Stimulated activated CD4-positive, alpha-beta T cell treated with anti-CD3 and anti-CD28 coated beads, Interleukin-1b, Interleukin-23, amount 100 ng/mL, for 4 hours (primary cell): Measurements from ENCODE around the gene NCKAP5.

Experiments used
- DNase-seq, 2 donors: peaks; one replicate each; pipeline ENCODE4 v3.0.0-alpha.2; 2020; ENCODE audit warnings: low read depth in 2 of 2

NCKAP5 gene

DNA sequence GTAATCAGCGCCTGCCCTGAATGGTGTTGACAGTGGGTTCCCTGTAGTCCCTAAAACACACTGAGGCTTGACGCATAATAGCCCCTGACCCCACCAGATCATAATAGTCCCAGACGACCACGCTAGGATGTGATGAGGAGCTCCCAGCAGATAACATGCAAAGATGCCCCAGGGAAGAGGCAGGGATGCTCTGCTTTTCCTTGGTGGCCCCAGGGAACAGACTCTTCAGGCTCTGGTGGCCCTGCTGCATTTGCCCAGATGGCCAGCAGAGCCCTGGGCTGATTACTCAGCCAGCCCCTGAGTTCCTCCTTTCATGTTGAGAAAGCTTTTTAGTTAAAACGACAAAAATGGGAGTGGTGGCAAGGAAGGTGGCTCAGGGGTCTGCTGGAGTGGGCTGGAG, 5.9 kb upstream of the NCKAP5 start:
- DNase-seq: no peak

DNA sequence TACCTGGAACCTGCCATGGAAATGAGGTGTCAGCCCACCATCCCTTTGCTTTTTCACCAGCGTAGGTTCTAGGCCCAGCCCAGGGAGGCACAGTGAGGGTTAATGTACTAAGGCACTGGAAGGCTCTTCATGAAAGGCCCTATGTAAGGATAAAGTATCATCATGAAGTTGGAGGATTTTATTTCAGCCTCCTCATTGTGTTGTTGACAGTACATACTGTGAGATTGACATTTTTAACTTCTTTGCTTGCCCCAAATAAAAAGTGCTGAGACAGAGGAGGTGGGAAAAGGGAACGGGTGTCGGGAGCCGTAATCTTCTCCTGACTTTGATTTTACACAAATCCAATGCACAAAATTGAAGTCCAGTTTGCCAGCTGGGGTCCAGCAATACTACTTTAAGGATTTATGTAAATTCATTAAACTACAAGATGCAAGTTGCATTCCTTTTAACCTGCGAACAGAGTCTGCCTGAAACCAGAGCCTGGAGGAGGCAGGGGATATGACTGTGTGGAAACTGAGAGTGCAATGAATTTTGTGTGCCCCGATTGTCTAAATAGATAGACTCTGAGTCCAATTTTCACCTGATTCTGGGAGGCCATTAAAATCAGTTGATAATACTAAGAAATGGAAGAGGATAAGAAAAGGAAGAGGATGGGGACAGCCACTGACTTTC, 5.4 kb upstream of the NCKAP5 start:
- no peak for DNase-seq

DNA sequence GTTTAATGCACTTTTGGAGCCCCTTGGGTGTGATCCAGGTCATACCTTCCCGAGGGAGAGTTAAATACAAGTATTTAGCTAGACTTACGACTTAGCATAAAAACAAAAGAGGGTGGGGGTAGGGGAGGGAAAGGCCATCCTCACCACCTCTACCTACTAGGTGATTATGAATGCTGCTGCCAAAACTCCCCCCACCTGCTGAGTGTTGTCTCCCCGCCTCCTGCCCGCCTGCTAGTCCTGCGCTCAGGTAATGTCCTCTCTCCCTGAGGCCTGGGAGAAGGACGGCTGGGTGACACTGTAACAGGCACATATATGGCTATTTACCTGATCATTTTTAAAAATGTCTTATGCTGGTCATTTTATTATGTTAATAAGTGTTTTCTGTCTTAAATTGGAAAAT, 3.0 kb upstream of the NCKAP5 start:
- no peak for DNase-seq

DNA sequence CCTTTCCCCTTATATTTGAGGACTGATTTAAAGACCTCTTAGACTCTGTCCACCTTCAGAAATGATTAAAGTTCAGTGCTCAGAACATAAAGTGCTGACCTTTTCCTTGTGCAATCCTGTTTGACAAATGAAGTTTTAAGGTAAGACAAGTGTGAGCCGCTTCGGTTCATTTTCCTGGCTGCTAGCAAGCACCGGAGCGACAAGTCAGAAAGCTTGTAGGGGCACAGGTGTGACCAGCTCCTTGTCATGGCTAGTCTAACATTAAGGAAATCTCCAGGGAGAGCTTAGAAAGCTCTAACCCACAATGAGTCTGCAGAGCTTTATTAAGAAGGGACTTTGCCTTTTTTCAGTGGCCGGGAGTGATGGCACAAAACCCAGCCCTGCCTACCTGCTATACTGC, 2.3 kb upstream of the NCKAP5 start:
- no peak for DNase-seq

DNA sequence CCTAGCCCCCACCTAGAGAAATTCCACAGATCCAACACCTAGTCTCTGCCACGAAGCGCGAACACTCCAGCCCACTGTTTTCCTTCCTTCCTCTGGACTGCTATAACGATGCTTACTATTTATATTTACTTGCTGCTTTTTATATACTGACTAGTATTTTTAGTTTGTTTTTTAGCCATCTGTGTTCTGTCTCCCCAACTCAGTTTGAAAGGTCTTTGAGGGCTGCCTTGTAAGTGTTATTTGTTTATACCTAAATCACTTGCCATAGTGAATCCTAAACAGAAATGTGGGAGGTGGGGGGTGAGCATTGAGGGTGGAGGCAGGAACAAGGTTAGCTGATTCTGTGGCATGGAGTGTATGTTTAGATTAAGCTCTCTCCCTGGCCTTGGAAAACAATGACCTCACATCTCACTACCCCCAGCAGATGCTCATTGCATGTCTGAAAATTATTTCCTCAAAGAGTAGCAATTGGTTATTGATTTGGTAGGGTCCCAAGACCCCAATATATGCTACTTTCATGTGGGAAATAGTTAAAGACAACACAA, 1.1 kb upstream of the NCKAP5 start:
- DNase-seq: no peak

DNA sequence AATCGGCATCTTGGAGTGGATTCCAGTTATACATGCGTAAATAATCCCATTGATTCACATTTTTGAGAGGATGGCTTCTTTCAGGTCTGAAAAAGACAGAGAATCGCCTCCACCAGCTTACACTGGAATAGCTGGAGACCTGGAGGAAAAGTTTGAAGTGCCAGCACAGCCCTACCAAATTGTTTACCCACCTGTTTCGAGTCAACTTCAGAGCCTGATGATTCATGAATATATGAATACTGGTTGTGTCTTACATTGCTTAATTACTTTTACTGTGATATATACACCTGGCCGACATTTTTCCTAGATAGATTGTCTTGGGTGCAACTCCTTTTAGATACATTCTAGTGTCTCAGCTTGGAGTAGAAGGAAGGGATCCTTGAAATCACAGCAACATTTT, 335 bp upstream of the NCKAP5 start:
- DNase-seq: no peak

DNA sequence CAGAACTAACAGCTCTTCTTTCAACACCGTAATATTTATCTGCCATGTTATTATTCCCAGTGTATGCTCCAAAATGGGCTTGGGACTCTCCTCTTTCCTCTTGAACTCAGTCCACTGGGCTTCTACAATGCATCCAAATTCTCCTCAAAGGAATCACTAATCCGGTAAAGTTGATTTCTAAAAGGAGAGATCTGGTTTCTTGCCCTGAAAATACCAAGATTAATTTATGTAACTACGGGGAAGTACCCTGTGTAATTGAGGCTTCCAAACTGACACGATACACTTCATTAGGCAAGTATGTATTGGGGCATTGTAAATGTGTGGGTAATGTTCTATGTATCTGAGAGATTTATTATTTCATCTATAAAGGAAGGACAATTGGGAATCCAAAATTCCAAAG, 5.7 kb downstream of the NCKAP5 start:
- no peak for DNase-seq

DNA sequence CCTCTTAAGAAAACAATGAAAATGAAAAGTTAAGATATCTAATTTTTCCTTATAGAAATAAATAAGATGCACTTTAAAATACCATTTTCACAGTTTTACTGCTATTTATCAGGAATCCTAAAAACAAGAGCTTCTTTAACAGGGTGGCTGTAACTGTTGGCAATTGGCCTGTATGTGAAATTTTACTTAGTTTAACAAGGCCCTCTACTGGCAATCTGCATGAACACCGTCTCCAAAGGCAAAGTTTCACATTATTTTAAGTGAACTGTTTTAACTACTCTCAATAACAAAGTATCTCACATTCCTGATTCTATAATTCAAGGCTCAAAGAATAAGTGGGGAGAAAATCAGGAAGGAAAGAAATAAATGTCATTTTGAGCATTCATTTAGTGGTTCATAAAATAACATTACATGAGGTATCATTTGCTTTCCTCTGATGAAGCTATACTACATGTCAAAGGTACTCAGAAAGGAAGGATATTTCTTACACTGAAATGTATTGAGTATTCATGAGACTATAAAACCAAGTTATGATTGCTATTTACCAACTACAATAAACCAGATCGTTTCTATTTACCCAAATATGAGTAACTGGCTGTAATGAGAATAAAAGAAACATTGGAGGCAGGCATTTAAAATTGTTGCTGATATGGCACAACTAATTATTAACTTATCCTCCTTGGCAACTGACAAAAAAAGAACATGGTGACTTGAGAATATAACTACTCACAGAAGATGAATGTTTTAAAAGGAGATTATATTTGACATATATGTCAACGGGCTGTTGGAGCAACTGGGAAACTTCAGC, 7.0 kb downstream of the NCKAP5 start:
- DNase-seq: no peak

DNA sequence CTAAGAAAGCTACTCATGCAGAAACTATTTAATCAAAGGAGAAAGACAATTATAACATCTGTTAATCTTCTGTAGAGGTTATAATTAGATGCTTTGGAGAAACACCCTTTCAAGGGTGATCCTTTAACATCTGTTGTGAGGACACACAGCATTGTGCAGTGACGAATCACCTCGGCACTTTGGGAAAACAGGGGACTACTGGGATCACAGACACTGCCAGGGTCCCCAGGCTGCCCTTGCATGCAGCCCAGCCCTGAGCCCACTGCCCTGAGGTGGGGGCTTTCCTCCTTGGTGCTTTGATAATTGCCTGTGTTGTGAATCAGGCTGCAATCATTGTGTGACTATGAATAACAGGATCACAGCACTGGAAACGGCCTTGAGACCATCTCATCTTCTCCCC, 10.6 kb downstream of the NCKAP5 start:
- no peak for DNase-seq

DNA sequence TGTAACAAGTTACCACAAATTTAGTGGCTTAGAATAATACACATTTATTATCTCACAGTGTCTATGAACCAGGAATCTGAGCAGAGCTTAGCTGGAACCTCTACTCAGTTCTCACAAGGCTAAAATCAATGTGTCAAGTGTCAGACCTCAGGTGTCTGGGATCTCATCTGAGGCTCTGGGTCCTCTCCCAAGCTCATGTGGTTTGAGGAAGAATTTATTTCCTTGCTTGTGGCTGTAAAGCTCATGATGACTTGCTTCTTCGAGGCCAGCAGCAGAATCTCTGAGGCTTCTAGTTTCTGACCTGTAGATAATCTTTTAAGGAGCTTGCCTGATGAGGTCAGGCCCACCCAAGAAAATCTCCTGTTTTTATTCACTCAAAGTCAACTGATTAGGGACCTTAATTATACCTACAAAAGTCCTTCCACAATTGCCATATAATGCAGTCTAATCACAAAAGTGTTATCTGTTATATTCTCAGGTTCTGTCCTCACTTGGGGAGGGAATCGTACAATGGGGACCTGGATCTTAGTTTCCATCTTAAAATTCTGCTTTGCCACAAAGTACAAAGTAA, 14.3 kb downstream of the NCKAP5 start:
- DNase-seq: no peak

DNA sequence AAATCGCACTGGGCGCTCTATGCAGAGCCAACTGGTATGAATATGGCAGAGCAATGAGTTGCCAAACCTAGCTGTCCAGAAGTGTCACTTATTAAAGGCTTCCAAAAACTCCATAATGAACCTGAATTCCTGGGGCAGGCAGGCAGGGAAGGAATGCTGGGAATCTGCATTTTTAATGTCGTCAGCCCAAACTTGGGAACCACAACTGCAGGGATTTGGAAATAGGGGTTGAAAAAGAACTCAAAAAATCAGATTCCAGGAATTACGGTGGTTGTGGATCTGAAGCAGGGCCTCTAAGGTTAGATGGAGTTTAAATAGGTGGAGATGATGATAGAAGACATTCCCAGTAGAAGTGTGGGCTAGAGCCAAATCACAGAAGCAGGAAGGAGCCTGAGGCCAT, 15.0 kb downstream of the NCKAP5 start:
- no peak for DNase-seq

DNA sequence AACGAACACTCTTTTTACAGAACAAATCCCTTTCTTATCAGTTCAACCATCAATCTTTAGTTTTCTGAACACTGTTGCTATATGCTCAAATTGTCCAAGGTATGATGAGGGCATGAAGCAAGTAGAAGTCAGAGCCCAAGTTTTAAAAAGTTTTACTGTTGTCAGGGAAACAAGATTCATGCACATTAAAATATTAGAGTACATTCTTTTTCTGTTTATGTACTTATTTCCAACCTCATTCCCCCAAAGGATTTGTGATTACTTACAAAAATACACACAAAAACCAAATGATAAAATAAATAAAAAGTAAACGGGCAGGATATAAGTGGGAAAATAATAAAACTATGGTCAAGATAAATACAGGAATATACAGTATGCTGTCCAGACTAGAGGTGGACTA, 15.4 kb downstream of the NCKAP5 start:
- no peak for DNase-seq

DNA sequence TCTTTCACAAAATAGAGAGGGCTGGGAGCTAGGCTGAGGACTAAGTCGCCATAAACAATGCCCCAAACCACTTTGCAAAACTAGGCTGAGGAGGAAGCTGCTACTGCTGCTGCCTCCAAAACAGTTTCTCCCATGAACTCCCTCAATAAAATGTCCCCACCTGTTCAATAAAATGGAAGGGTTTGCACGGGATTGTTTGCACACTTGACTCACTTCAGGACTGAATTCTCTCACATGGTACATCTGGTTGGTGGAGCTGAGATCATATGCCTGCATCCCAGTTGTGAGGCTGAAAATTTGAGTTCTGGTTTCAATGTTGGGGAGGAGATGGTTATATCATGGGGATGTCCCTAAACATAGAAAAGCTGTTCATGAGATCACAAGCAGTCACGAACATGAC, 26.5 kb downstream of the NCKAP5 start:
- DNase-seq: no peak

DNA sequence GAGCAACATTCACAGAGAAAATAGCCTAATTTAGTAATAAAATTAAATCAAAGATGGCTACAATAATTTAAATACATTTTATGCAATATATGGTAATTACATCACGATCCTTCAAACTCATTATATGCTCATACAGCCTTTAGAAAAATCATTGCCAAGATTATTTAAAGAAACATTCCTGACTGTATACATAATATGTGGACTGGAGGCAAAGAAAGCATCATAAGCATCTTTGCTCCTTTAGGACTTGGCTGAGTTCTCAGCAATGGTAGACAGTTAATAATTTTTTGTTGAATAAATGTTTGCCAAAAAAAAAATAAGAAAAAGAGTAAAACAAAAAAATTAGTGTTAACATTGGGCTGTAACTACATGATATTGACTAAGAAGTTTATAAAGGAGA, 26.9 kb downstream of the NCKAP5 start:
- DNase-seq: no peak

DNA sequence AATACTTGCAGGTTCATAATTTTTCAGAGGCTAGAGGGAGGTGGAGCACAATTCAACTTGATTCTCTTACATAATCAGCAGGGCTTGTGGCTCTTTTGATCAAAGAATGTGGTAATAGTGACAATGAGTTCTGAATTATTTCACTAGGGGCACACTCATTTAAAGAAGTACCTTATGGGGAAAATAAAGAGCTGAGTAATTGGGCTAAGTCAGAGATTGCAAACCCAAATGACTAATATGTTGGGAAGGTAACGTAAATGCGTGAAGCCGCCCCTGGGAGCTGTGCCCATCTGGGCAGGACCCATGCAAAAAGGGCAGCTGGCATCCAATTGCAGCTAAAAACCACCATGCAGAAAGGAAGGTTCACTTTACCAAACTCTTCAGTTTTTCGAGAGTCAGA, 35.3 kb downstream of the NCKAP5 start:
- DNase-seq: no peak

DNA sequence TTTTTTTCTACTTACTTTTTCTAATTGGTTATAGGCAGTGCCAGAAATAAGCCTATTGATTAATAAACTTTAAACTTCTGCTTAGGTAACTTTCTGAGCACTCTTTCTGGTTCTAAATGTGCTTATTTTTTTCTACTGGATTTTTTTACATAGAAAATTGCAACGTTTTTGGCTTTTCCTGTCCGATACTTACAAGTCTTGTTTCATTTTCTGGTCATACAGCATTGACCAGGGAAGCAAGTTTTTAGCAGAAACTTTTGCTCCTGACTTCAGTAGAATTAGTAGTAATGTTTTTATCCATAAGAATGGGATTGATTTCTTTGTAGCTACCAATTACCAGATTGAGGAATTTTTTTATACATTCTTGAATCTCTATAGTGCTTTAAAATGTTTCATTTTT, 36.9 kb downstream of the NCKAP5 start:
- no peak for DNase-seq

DNA sequence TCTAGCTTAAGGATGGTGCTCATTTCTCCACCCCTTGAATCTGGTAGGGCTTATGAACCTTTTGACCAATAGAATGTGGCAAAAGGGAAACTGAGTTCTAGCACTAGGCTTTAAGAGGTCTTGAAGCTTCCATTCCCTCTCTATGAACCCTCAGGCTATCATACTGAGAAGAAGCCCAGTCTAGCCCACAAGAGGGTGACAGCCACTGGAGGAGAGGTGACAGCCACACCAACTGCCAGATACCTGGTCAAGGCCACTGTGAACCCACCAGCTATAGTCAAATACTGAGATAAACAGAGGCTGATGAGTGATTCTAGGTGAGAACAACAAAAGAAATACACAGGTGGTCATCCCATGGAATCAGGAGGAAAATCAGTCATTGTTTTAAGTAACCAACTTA, 37.6 kb downstream of the NCKAP5 start:
- DNase-seq: no peak

DNA sequence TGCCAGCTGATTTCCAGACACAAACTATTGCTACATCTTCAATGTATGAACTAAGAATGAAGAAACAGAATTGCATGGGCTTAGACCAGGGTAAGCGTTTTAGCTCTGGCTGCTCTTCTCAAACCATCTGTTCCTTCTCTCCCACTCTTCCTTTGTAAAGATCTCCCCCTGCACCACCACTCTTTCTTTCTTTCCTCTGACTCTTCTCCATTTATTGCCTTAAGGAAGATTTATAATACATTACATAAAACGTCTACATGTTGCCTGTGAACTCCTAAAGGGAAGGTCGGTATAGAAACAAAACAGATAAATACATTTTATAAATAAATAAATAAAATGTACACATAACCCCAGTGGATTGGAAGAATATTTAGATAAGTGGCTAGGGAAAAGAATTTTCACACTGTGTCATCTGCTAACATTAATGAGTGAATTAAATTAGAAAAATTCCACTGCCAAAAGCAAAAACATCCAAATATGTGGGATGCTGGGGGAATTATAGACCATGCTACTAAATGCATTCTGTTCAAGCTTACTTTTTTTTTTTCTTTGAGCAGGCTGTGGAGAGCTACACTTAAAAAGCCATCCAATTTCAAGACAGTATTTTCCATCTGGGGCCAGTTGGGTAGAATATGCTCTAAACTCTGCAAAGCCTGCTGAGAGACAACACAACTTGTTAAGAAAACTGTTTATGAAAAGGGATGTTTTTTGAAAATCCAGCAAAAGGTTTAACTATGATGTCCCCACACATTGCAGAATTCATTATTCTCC, 41.5 kb downstream of the NCKAP5 start:
- DNase-seq: no peak

DNA sequence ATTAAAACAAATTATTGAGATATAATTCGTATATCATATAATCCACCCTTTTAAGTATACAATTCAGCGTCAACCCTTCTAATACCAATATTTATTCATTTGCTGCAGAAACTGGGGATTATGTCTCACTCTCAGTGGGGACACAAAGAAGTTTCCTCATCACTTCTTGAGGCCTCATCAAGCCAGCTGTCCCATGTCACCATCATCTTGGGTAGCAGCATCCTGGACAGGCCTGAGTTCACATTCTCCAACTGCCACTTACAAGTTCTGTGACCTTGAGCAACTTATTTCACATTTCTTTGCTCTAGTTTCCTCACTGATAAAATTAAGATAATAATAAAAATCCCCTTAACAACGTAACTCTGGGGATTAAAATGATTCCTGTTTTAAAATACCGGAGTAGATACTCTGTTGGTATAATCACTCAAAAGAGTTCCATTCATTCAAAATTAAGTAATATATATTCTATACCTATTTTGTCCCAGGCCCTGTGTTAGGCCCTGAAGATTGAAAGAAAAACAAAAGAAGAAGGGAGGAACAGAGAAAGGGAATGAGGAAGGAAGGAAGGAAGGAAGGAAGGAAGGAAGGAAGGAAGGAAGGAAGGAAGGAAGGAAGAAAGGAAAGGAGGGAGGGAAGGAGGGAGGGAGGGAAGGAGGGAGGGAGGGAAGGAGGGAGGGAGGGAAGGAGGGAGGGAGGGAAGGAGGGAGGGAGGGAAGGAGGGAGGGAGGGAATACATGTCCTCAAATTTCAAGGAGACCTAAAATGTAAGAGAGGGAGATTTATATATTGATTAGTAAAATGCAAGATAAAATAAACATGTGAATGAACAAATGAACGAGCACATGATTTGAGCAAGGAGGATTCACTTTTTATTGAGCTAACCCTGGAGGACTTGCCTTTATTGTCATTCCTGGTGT, 42.4 kb downstream of the NCKAP5 start:
- DNase-seq: no peak

DNA sequence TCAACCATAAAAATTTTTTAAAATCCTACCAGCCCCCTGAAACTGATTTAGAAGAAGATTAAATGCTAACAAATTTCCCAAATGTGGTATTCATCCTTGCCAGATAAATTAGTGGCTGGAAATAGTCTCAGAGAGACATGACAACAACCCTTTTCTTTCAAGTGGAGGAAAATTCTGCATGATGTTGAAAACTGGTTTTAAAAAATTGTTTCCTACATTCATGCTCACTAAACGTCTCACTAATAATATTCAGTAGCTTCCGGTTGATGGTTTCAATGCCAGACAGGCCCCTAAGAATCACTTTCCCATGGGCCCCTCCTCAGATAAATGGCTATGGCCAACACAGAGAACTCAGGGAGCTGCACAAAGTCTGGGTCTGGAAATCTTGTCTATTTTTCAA, 43.2 kb downstream of the NCKAP5 start:
- no peak for DNase-seq

DNA sequence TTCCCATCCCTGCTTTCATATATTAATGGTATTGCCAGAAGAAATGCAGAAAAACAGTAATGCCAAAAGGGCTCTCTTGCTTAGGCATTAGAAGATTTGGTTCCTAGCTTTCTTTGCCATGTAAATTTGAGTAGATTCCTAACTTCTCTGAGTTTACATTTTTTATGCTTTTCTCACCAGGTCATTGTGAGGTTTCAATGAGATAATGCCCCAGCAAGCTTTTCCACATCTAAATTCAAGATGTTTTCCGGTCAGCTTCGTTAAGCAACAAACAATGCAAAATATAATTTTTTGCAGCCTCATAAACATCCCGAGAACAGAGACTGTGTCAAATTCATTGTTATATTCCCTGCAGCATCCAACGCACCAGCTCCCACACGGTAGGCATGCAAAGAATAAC, 44.9 kb downstream of the NCKAP5 start:
- no peak for DNase-seq
